Liver (tissue), 3 donors: ENCODE results near the gene MIER1.

Source experiments
- CTCF ChIP-seq: fragments of 150-350 bp; IDR thresholded peaks from 2 replicates; pipeline ENCODE4 v1.5.1; 2017; ENCODE audit warnings: improper control_type of control experiment, low read depth, low read length; ENCODE audit not compliant: missing input control
- GABPA ChIP-seq, 2 donors: IDR thresholded peaks in 1 of 2; conservative IDR thresholded peaks in 1 of 2; 2 replicates each; pipeline ENCODE4 v1.6.1; 2016; ENCODE audit warnings: antibody characterized with exemption in 2 of 2, mild to moderate bottlenecking in 1 of 2, moderate library complexity in 1 of 2
- HNF4G ChIP-seq: IDR thresholded peaks from 2 replicates; pipeline ENCODE4 v1.6.1; 2016; ENCODE audit warnings: antibody characterized with exemption
- JUND ChIP-seq, 2 donors: IDR thresholded peaks; 2 replicates each; pipeline ENCODE4 v1.6.1; 2016; ENCODE audit warnings: antibody characterized with exemption in 2 of 2
- RAD21 ChIP-seq, 2 donors: IDR thresholded peaks; 2 replicates each; pipeline ENCODE4 v1.6.1; 2016; ENCODE audit warnings: antibody characterized with exemption in 2 of 2, mild to moderate bottlenecking in 2 of 2
- RXRA ChIP-seq, 2 donors: IDR thresholded peaks; 2 replicates each; pipeline ENCODE4 v1.6.1; 2017 to 2018; ENCODE audit warnings: antibody characterized with exemption in 2 of 2, mild to moderate bottlenecking in 1 of 2
- SP1 ChIP-seq: IDR thresholded peaks from 2 replicates; pipeline ENCODE4 v1.6.1; 2018; ENCODE audit warnings: antibody characterized with exemption, mild to moderate bottlenecking
- TAF1 ChIP-seq: conservative IDR thresholded peaks from 2 replicates; pipeline ENCODE4 v1.6.1; 2016; ENCODE audit warnings: antibody characterized with exemption, mild to moderate bottlenecking
- YY1 ChIP-seq: IDR thresholded peaks from 2 replicates; pipeline ENCODE4 v1.6.1; 2016; ENCODE audit warnings: antibody characterized with exemption, mild to moderate bottlenecking
- ZBTB33 ChIP-seq: IDR thresholded peaks from 2 replicates; pipeline ENCODE4 v1.6.1; 2016; ENCODE audit warnings: antibody characterized with exemption
- TF ChIP-seq, protein P1 (sequence below): IDR thresholded peaks from 2 replicates; pipeline ENCODE4 v1.6.1; 2016; ENCODE audit warnings: antibody characterized with exemption, mild to moderate bottlenecking
- TF ChIP-seq, protein P2 (sequence below): IDR thresholded peaks from 2 replicates; pipeline ENCODE4 v1.6.1; 2016; ENCODE audit warnings: antibody characterized with exemption
- donor health status: healthy.
- donor health status: healthy.

- TF ChIP-seq, protein P1, sequence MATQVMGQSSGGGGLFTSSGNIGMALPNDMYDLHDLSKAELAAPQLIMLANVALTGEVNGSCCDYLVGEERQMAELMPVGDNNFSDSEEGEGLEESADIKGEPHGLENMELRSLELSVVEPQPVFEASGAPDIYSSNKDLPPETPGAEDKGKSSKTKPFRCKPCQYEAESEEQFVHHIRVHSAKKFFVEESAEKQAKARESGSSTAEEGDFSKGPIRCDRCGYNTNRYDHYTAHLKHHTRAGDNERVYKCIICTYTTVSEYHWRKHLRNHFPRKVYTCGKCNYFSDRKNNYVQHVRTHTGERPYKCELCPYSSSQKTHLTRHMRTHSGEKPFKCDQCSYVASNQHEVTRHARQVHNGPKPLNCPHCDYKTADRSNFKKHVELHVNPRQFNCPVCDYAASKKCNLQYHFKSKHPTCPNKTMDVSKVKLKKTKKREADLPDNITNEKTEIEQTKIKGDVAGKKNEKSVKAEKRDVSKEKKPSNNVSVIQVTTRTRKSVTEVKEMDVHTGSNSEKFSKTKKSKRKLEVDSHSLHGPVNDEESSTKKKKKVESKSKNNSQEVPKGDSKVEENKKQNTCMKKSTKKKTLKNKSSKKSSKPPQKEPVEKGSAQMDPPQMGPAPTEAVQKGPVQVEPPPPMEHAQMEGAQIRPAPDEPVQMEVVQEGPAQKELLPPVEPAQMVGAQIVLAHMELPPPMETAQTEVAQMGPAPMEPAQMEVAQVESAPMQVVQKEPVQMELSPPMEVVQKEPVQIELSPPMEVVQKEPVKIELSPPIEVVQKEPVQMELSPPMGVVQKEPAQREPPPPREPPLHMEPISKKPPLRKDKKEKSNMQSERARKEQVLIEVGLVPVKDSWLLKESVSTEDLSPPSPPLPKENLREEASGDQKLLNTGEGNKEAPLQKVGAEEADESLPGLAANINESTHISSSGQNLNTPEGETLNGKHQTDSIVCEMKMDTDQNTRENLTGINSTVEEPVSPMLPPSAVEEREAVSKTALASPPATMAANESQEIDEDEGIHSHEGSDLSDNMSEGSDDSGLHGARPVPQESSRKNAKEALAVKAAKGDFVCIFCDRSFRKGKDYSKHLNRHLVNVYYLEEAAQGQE = no peak
- TF ChIP-seq CTCF (no peak), ZBTB33 (no peak), GABPA (IDR thresholded peaks at IDR 0.05 in 1 of 2, conservative IDR thresholded peaks at IDR 0.05 in 1 of 2) (no peak), RXRA (IDR thresholded peaks at IDR 0.05) (no peak), RAD21 (IDR thresholded peaks at IDR 0.05) (no peak), HNF4G (no peak), TAF1 (no peak), JUND (IDR thresholded peaks at IDR 0.05) (no peak), YY1 (no peak), SP1 (no peak)
- TF ChIP-seq, protein P2, sequence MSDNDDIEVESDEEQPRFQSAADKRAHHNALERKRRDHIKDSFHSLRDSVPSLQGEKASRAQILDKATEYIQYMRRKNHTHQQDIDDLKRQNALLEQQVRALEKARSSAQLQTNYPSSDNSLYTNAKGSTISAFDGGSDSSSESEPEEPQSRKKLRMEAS = no peak
These were observed 77.1 kb downstream of the MIER1 start for GRCh38 chr1:67001682-67002425.
